Tibial nerve (tissue), 3 donors: ENCODE data around the gene WIPF1.

Experiments used
- CTCF ChIP-seq, 5 experiments: fragments of 200-600 bp in 3 of 5; fragments of 450-650 bp in 2 of 5; sonication (generic) in 3 of 5; IDR thresholded peaks; one replicate each; pipeline ENCODE4 v1.5.1; 2016 to 2019; ENCODE audit warnings: antibody characterized with exemption in 5 of 5, mild to moderate bottlenecking in 3 of 5, moderate library complexity in 2 of 5
- POLR2A ChIP-seq, 2 donors: fragments of 450-650 bp; IDR thresholded peaks; one replicate each; pipeline ENCODE4 v1.6.1; 2017; ENCODE audit warnings: antibody characterized with exemption in 2 of 2, mild to moderate bottlenecking in 2 of 2, moderate library complexity in 2 of 2

- TF ChIP-seq CTCF (IDR thresholded peaks at IDR 0.05), result no peak
- TF ChIP-seq POLR2A (IDR thresholded peaks at IDR 0.05), result no peak
Observed at GRCh38 chr2:174606336-174606735, 8.7 kb upstream of the WIPF1 start.
